Mesothelial cell of epicardium (in vitro differentiated cells): ENCODE data around the gene EZR. TPM values are rescaled to one million over a fixed set of nuclear protein-coding genes. Genes with fewer than 3 reads are reported as not detected.

Experiments
- DNase-seq, 2 experiments: peaks; one replicate each; pipeline ENCODE4 v3.0.0; 2021; ENCODE audit warnings: low spot score in 2 of 2; ENCODE audit not compliant: unreplicated experiment in 2 of 2
- H3K27ac Mint-ChIP-seq: 2 replicates; pipeline ENCODE4 v1.8.0; 2021; ENCODE audit warnings: mixed read lengths
- H3K27me3 Mint-ChIP-seq: 2 replicates; pipeline ENCODE4 v1.8.0; 2021; ENCODE audit warnings: low read depth, mixed read lengths
- H3K36me3 Mint-ChIP-seq: 2 replicates; pipeline ENCODE4 v1.8.0; 2021; ENCODE audit warnings: mixed read lengths
- H3K4me1 Mint-ChIP-seq: 2 replicates; pipeline ENCODE4 v1.8.0; 2021; ENCODE audit warnings: mixed read lengths
- H3K4me3 Mint-ChIP-seq: 2 replicates; pipeline ENCODE4 v1.8.0; 2021; ENCODE audit warnings: mild to moderate bottlenecking, moderate library complexity, mixed read lengths
- H3K9me3 Mint-ChIP-seq: 2 replicates; pipeline ENCODE4 v1.8.0; 2021; ENCODE audit warnings: mixed read lengths
- microRNA-seq: library from miRNA; unstranded; fragments of <30 nt; microRNA quantifications from one replicate; pipeline ENCODE4 v1.2.0, GENCODE V29; 2021; ENCODE audit warnings: inconsistent platforms, mixed read lengths
- total RNA-seq: library from RNA; stranded (reverse); gene quantifications from 3 replicates; pipeline ENCODE4 v1.2.1, GENCODE V29; 2021
- TF ChIP-seq, protein P1 (sequence below): fragments of 200-600 bp; sonication (generic); IDR thresholded peaks from one replicate; pipeline ENCODE4 v1.5.0; 2021; ENCODE audit warnings: antibody characterized with exemption; ENCODE audit not compliant: unreplicated experiment

The EZR gene
- total RNA-seq, 1 donor from 2014 or later = 195 TPM

DNA sequence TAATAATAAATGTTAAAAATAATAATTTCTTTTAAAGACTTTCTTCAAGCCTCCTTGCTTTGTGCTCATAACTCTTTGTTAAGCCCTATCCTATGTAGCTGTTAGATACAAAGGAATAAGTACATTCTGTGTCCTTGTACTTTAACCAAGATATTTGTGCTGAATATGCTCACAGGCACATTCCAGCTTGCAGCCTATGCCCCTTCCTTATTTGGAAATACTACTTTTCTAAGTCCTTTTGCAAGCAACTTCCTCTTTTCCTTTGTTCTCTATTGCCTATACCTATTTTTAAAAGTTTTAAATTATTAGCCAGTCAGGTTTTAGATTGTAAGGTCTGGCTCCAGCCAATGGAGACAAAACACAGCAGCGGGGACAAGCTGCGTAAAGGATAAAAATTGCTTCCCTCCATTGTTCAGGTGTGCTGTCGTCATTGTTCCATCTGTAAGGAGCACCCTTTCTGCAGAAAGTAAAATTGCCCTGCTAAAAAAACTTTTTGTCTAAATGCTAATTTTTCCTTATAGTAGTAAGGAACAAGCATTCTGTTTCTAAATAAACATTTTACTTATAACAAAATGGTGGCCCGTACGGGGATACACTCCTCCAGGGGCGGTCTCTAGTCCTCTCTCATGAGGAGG lies 89.1 kb downstream of the EZR start:
- TF ChIP-seq, protein P1, sequence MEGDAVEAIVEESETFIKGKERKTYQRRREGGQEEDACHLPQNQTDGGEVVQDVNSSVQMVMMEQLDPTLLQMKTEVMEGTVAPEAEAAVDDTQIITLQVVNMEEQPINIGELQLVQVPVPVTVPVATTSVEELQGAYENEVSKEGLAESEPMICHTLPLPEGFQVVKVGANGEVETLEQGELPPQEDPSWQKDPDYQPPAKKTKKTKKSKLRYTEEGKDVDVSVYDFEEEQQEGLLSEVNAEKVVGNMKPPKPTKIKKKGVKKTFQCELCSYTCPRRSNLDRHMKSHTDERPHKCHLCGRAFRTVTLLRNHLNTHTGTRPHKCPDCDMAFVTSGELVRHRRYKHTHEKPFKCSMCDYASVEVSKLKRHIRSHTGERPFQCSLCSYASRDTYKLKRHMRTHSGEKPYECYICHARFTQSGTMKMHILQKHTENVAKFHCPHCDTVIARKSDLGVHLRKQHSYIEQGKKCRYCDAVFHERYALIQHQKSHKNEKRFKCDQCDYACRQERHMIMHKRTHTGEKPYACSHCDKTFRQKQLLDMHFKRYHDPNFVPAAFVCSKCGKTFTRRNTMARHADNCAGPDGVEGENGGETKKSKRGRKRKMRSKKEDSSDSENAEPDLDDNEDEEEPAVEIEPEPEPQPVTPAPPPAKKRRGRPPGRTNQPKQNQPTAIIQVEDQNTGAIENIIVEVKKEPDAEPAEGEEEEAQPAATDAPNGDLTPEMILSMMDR = no peak
- Mint-ChIP-seq H3K9me3 (peaks cover 10% of the 10 kb centered on the region), H3K27me3 (no peaks in the 10 kb centered on the region), H3K4me1 (peaks cover 7% of the 10 kb centered on the region), H3K27ac (peak overlapping the region; percentile 60), H3K36me3 (peaks cover 38% of the 10 kb centered on the region), H3K4me3 (no peak overlapping the region)
- no peak for DNase-seq

GRCh38 chr6:158725704-158726103 lies 93.5 kb downstream of the EZR start:
- H3K27ac Mint-ChIP-seq = peak overlapping the region; percentile 5

DNA sequence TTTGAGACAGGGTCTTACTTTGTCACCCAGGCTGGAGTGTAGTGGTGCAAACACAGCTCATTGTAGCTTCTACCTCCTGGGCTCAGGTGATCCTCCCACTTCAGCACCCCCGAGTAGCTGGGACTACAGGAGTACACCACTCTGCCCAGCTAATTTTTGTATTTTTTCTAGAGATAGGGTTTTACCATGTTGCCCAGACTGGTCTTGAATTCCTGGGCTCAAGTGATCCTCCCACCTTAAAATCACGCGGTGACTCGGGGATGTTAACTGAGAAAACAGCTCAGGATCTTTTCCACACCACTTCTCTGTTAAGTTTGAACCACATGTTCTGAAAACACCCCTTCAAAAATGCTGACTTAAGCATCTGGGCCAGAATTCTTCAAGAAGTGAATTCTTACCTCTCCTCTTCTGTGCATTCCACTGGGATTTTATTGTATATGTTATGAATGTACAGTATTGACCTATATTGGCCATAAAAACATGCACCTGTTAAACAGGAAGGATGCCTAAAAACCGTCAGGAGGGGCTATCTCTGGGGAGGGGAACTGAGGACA lies 96.9 kb downstream of the EZR start:
- H3K4me1 Mint-ChIP-seq = peaks cover 7% of the 10 kb centered on the region
- H3K36me3 Mint-ChIP-seq = no peaks in the 10 kb centered on the region
- no peak overlapping the region for H3K4me3 Mint-ChIP-seq
- H3K27me3 Mint-ChIP-seq = no peaks in the 10 kb centered on the region
- no peak for DNase-seq
- H3K27ac Mint-ChIP-seq = peak overlapping the region; percentile 25
- TF ChIP-seq, protein P1 = no peak
- no peaks in the 10 kb centered on the region for H3K9me3 Mint-ChIP-seq

More at GRCh38 chr6:158725704-158726103, 93.5 kb downstream of the EZR start:
- TF ChIP-seq, protein P1 = no peak
- Mint-ChIP-seq H3K9me3 (no peaks in the 10 kb centered on the region), H3K4me3 (no peak overlapping the region), H3K4me1 (peaks cover 7% of the 10 kb centered on the region), H3K27me3 (no peaks in the 10 kb centered on the region), H3K36me3 (peaks cover 16% of the 10 kb centered on the region)
- no peak for DNase-seq

DNA sequence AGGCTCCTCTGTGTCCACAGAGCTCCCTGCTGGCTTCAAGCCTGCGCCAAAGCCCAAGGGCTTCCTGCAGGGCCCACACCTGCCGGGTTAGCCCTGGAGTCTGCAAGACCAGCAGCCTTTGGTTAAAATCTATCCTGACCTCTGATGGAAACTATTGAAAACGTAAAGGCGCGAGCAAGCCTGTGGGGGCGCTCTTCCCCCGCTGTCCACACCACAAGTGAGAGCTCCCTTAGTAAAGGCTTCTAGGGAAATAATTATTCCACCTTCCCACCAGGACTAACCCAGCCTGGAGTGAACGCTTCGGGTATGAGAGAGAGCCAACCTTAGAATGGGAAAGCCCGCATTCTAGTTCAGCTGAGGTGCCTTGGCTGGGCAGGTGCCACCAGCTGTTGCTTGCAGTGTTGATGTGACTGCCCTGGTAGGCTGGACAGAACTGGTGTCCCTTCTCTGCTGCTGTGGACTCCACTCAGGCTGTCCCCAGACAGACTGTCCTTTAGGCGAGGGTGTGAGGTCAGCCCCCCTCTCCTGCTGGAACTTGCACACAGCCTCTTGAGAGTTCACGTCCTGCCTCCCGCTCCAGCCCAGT lies 100.6 kb downstream of the EZR start:
- Mint-ChIP-seq H3K4me1 (peaks cover 8% of the 10 kb centered on the region), H3K36me3 (peaks cover 2% of the 10 kb centered on the region), H3K27me3 (no peaks in the 10 kb centered on the region), H3K27ac (no peak overlapping the region), H3K9me3 (no peaks in the 10 kb centered on the region), H3K4me3 (no peak overlapping the region)
- DNase-seq = no peak
- TF ChIP-seq, protein P1 = peak; percentile 72

GRCh38 chr6:158717341-158718330 lies 101.5 kb downstream of the EZR start:
- H3K4me3 Mint-ChIP-seq = no peak overlapping the region
- DNase-seq = no peak
- TF ChIP-seq, protein P1 = no peak
- H3K9me3 Mint-ChIP-seq = no peaks in the 10 kb centered on the region
- H3K27ac Mint-ChIP-seq = no peak overlapping the region
- peaks cover 2% of the 10 kb centered on the region for H3K36me3 Mint-ChIP-seq
- peaks cover 8% of the 10 kb centered on the region for H3K4me1 Mint-ChIP-seq
- H3K27me3 Mint-ChIP-seq = no peaks in the 10 kb centered on the region

Small RNAs within 50 kb of the gene (microRNA-seq; reads per million reads assigned to microRNA genes)
- 1.5 reads per million for gene MIR3918

Other genes starting within 250 kb of the EZR start
- 142 to 148 TPM (median 145 TPM) in 3 replicates for gene DYNLT1, start 174.6 kb downstream of the EZR start, total RNA-seq
- gene SYTL3, start 169.3 kb downstream of the EZR start, total RNA-seq = 5.4 to 6.1 TPM (median 5.5 TPM) in 3 replicates
- gene RSPH3, start 180.8 kb upstream of the EZR start, total RNA-seq = 9.1 to 10.6 TPM (median 9.3 TPM) in 3 replicates
- 0.16 to 0.32 TPM (median 0.24 TPM) in 3 replicates for gene TAGAP, start 225.6 kb upstream of the EZR start, total RNA-seq